ENCODE measurements around the gene SLITRK3. TPM values are rescaled to one million over a fixed set of nuclear protein-coding genes. Genes with fewer than 3 reads are reported as not detected.

The SLITRK3 gene
- total and polyA plus RNA-seq, 2 of the 13 experiments (the other 11 are each of a cell fraction or from before 2014, with no cell fraction given) = not detected

- 0% methylated on average over 2 of the region's 2 CpGs for WGBS (ENCODE audit: low lambda C conversion rate)
- CTCF ChIA-PET (ENCODE audit: low intra/inter-chr PET ratio, low total read pairs) = no interaction called here
- no peak for TF ChIP-seq ZNF264 (CRISPR knock-in tag; IDR thresholded peaks at IDR 0.05)
- no peak for TF ChIP-seq ZFP36 (IDR thresholded peaks at IDR 0.05; ENCODE audit: borderline replicate concordance, low read depth, low read length, partially characterized antibody)
- no peak for TF ChIP-seq ZNF747 (CRISPR knock-in tag; IDR thresholded peaks at IDR 0.05; ENCODE audit: borderline replicate concordance)
- TF ChIP-seq STAG1 (CRISPR knock-in tag; IDR thresholded peaks at IDR 0.05) = no peak
- no peak for TF ChIP-seq AKAP8 (CRISPR knock-in tag; IDR thresholded peaks at IDR 0.05)
- TF ChIP-seq ZSCAN29 (CRISPR knock-in tag; conservative IDR thresholded peaks at IDR 0.05) = no peak
- TF ChIP-seq TRAFD1 (CRISPR knock-in tag; IDR thresholded peaks at IDR 0.05; ENCODE audit: borderline replicate concordance) = no peak
- no peak for TF ChIP-seq UBTF (CRISPR knock-in tag; IDR thresholded peaks at IDR 0.05)
- no peak for TF ChIP-seq TFE3 (CRISPR knock-in tag; IDR thresholded peaks at IDR 0.05)
- TF ChIP-seq, protein P1, sequence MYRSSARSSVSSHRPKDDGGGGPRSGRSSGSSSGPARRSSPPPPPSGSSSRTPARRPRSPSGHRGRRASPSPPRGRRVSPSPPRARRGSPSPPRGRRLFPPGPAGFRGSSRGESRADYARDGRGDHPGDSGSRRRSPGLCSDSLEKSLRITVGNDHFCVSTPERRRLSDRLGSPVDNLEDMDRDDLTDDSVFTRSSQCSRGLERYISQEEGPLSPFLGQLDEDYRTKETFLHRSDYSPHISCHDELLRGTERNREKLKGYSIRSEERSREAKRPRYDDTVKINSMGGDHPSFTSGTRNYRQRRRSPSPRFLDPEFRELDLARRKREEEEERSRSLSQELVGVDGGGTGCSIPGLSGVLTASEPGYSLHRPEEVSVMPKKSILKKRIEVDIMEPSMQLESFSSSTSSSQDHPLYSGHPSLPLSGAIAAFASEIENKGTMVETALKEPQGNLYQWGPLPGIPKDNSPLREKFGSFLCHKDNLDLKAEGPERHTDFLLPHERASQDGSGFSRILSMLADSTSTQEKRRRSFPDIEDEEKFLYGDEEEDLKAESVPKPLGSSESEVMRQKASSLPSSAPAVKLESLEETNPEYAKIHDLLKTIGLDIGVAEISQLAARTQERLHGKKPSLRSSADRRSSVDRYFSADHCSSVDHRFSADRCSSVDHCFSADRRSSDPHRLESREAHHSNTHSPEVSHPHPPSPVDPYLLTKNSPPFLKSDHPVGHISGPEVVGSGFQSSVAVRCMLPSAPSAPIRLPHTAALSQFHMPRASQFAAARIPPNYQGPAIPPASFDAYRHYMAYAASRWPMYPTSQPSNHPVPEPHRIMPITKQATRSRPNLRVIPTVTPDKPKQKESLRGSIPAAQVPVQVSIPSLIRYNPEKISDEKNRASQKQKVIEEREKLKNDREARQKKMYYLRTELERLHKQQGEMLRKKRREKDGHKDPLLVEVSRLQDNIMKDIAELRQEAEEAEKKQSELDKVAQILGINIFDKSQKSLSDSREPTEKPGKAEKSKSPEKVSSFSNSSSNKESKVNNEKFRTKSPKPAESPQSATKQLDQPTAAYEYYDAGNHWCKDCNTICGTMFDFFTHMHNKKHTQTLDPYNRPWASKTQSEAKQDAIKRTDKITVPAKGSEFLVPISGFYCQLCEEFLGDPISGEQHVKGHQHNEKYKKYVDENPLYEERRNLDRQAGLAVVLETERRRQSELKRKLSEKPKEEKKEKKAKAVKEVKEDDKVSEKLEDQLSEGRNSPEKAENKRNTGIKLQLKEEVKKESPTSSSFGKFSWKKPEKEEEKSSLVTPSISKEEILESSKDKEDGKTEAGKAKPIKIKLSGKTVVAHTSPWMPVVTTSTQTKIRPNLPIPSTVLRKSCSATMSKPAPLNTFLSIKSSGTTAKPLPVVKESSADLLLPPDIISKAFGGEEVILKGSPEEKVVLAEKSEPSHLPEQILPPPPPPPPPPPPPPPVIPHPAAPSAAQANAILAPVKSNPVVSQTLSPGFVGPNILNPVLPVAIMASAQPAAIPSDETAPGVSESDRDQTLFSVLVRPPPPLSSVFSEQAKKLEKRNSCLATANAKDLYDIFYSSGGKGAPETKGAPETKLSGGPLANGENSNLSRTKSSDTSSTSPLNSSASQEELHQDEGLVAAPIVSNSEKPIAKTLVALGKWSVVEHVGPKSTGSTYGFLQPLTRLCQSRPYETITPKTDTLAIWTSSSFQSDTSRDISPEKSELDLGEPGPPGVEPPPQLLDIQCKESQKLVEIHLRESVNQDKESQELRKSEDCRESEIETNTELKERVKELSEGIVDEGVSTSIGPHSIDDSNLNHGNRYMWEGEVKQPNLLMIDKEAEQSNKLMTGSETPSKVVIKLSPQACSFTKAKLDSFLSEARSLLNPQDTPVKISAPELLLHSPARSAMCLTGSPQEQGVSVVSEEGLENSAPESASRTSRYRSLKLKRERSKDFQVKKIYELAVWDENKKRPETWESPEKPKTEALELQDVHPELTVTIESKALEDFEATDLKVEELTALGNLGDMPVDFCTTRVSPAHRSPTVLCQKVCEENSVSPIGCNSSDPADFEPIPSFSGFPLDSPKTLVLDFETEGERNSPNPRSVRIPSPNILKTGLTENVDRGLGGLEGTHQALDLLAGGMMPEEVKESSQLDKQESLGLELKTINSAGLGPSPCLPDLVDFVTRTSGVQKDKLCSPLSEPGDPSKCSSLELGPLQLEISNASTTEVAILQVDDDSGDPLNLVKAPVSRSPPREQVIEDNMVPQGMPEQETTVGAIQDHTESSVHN (CRISPR knock-in tag; IDR thresholded peaks at IDR 0.05) = no peak
Observed at GRCh38 chr3:165217739-165218138, 21.6 kb upstream of the SLITRK3 start.

More at GRCh38 chr3:165217739-165218138, 21.6 kb upstream of the SLITRK3 start:
- no peaks in the 10 kb centered on the region for H3K9me3 ChIP-seq (ENCODE audit: low read length)
- POLR2A ChIA-PET = no interaction called here
- DNase-seq (ENCODE audit: low spot score) (no peak), ATAC-seq (no peak), FAIRE-seq (no peak)
- H2AFZ ChIP-seq (ENCODE audit: low read length) = no peak overlapping the region
- no peak overlapping the region for H3K9ac ChIP-seq (ENCODE audit: insufficient read depth, low read depth, low read length)
- no peak overlapping the region for H3K4me3 ChIP-seq (replicated peaks in 1 of 3; ENCODE audit: insufficient read depth in 1 of 3, low read depth in 2 of 3, low read length in 3 of 3)
- H3K27ac ChIP-seq (ENCODE audit: extremely low read length, insufficient read depth, low read length) = no peak overlapping the region
- intact Hi-C loops (cut with micrococcal nuclease; ENCODE audit: unreplicated experiment) = no loop called here
- no TSS peak for BruUV-seq (replicated peaks)
- H3K27me3 ChIP-seq (ENCODE audit: control insufficient read depth in 1 of 2, insufficient read depth in 2 of 2, low read length in 2 of 2) = no peaks in the 10 kb centered on the region
- no peak overlapping the region for H3K4me2 ChIP-seq (ENCODE audit: low read depth, low read length)
- H3K36me3 ChIP-seq (replicated peaks in 1 of 2; ENCODE audit: control insufficient read depth in 1 of 2, insufficient read depth in 2 of 2, low read length in 2 of 2) = no peaks in the 10 kb centered on the region
- H3K4me1 ChIP-seq (ENCODE audit: insufficient read depth, low read length) = peaks cover 2% of the 10 kb centered on the region
- H3K79me2 ChIP-seq (ENCODE audit: insufficient read depth, low read length) = no peaks in the 10 kb centered on the region
- H4K20me1 ChIP-seq (ENCODE audit: insufficient read depth, low read length) = no peaks in the 10 kb centered on the region
- in situ Hi-C loops (cut with HindIII; ENCODE audit: extremely low pct_ligation_motif_present, low pct_unique_long_range_greater_than_20kb) = no loop called here

All from HepG2 (cell line).